Upper lobe of right lung (tissue), 1 donor: ENCODE data around the gene SETD2. TPM values are rescaled to one million over a fixed set of nuclear protein-coding genes. Genes with fewer than 3 reads are reported as not detected.
"Not testable (repeated sequence)": the region's sequence is repeated elsewhere in the genome, so short reads cannot be mapped to it uniquely, and the experiment has no call there.

Source experiments
- ATAC-seq: fragments of 200-7000 bp; cut with Tn5 transposase; one replicate; pipeline ENCODE4 v1.9.1; 2020; ENCODE audit warnings: mild to moderate bottlenecking, moderate library complexity
- DNase-seq: peaks from one replicate; pipeline ENCODE4 v3.0.0-alpha.2; 2020
- H3K27ac ChIP-seq: fragments of 200-600 bp; one replicate; pipeline ENCODE4 v1.8.0; 2022
- H3K27me3 ChIP-seq: fragments of 200-600 bp; one replicate; pipeline ENCODE4 v1.8.0; 2022; ENCODE audit warnings: mild to moderate bottlenecking
- H3K36me3 ChIP-seq: fragments of 200-600 bp; one replicate; pipeline ENCODE4 v1.8.0; 2022
- H3K4me1 ChIP-seq: fragments of 200-600 bp; one replicate; pipeline ENCODE4 v1.8.0; 2022
- H3K4me3 ChIP-seq: fragments of 200-600 bp; one replicate; pipeline ENCODE4 v1.8.0; 2022; ENCODE audit warnings: mild to moderate bottlenecking
- H3K9me3 ChIP-seq: fragments of 200-600 bp; one replicate; pipeline ENCODE4 v1.8.0; 2022
- CTCF ChIP-seq: fragments of 200-600 bp; IDR thresholded peaks from one replicate; pipeline ENCODE4 v1.8.0; 2022; ENCODE audit warnings: antibody characterized with exemption
- intact Hi-C: fragments of 100-400 bp; cut with DNase I; formaldehyde crosslinking; loops from one replicate; pipeline ENCODE4 v1.11.0; 2022
- total RNA-seq: library from RNA; stranded (reverse); fragmentation: NEBNext Ultra II Directional; extraction: Animal tissue kit (Norgen Biotek cat#: 25700); gene quantifications from one replicate; pipeline ENCODE4 v1.2.1, GENCODE V29; 2021
- donor health status: DM: no; HTN: yes; CAD: no; lungs with severe emphysema.

SETD2 gene
- total RNA-seq, 1 donor from 2014 or later, result 45.9 TPM

- no peak overlapping the region for H3K4me3 ChIP-seq
- DNase-seq (no peak), ATAC-seq (no peak)
- H3K27me3 ChIP-seq, result no peaks in the 10 kb centered on the region
- TF ChIP-seq CTCF, result no peak
- intact Hi-C loops, result no loop called here
- peaks cover 71% of the 10 kb centered on the region for H3K36me3 ChIP-seq
- H3K9me3 ChIP-seq, result no peaks in the 10 kb centered on the region
- no peak overlapping the region for H3K27ac ChIP-seq
- H3K4me1 ChIP-seq, result no peaks in the 10 kb centered on the region
Observed at GRCh38 chr3:47034868-47035489, 128.9 kb downstream of the SETD2 start.

GRCh38 chr3:47031041-47031440 is 132.9 kb downstream of the SETD2 start:
- H3K36me3 ChIP-seq, result peaks cover 54% of the 10 kb centered on the region
- H3K4me1 ChIP-seq, H3K27me3 ChIP-seq, DNase-seq, H3K27ac ChIP-seq, H3K9me3 ChIP-seq, ATAC-seq, H3K4me3 ChIP-seq, intact Hi-C loops: not testable (repeated sequence)

GRCh38 chr3:47028667-47029066 is 135.2 kb downstream of the SETD2 start:
- no peak for DNase-seq
- Histone ChIP-seq H3K27me3 (no peaks in the 10 kb centered on the region), H3K4me1 (no peaks in the 10 kb centered on the region), H3K36me3 (peaks cover 30% of the 10 kb centered on the region), H3K4me3 (no peak overlapping the region), H3K9me3 (no peaks in the 10 kb centered on the region), H3K27ac (no peak overlapping the region)
- intact Hi-C loops, result no loop called here
- TF ChIP-seq CTCF, result no peak
- ATAC-seq, result no peak

GRCh38 chr3:47028146-47028545 is 135.8 kb downstream of the SETD2 start:
- Histone ChIP-seq H3K9me3 (no peaks in the 10 kb centered on the region), H3K27ac (no peak overlapping the region), H3K27me3 (no peaks in the 10 kb centered on the region), H3K4me1 (no peaks in the 10 kb centered on the region), H3K4me3 (no peak overlapping the region), H3K36me3 (peaks cover 25% of the 10 kb centered on the region)
- DNase-seq, result no peak
- intact Hi-C loops, result no loop called here
- no peak for TF ChIP-seq CTCF
- ATAC-seq, result no peak

GRCh38 chr3:47026432-47026831 is 137.5 kb downstream of the SETD2 start:
- intact Hi-C loops, H3K4me1 ChIP-seq, H3K27ac ChIP-seq, ATAC-seq, H3K9me3 ChIP-seq, DNase-seq, H3K4me3 ChIP-seq, H3K27me3 ChIP-seq: not testable (repeated sequence)
- peaks cover 22% of the 10 kb centered on the region for H3K36me3 ChIP-seq

GRCh38 chr3:47024932-47025331 is 139.0 kb downstream of the SETD2 start:
- intact Hi-C loops, result no loop called here
- H3K4me3 ChIP-seq, result no peak overlapping the region
- TF ChIP-seq CTCF, result no peak
- no peaks in the 10 kb centered on the region for H3K9me3 ChIP-seq
- DNase-seq (no peak), ATAC-seq (peak; percentile 26)
- H3K36me3 ChIP-seq, result peaks cover 18% of the 10 kb centered on the region
- H3K4me1 ChIP-seq, result peaks cover 6% of the 10 kb centered on the region
- no peaks in the 10 kb centered on the region for H3K27me3 ChIP-seq
- no peak overlapping the region for H3K27ac ChIP-seq

- no peak overlapping the region for H3K27ac ChIP-seq
- intact Hi-C loops, result no loop called here
Observed at GRCh38 chr3:47022641-47023071, 141.3 kb downstream of the SETD2 start.

More at GRCh38 chr3:47022641-47023071, 141.3 kb downstream of the SETD2 start:
- peaks cover 21% of the 10 kb centered on the region for H3K4me1 ChIP-seq
- H3K36me3 ChIP-seq, result peaks cover 26% of the 10 kb centered on the region
- ATAC-seq (no peak), DNase-seq (no peak)
- no peaks in the 10 kb centered on the region for H3K9me3 ChIP-seq
- H3K27me3 ChIP-seq, result no peaks in the 10 kb centered on the region
- H3K4me3 ChIP-seq, result no peak overlapping the region
- TF ChIP-seq CTCF, result no peak
